HG03457 (cell line): ENCODE results near the gene CFAP45.
A peak's percentile ranks its signal among the peaks of the same experiment; 100 is the strongest.

Experiments used
- ATAC-seq: cut with Tn5 transposase; IDR thresholded peaks from one replicate; pipeline ENCODE4 v1.9.1; 2021; ENCODE audit warnings: moderate number of reproducible peaks; ENCODE audit not compliant: unreplicated experiment

CFAP45 gene

DNA sequence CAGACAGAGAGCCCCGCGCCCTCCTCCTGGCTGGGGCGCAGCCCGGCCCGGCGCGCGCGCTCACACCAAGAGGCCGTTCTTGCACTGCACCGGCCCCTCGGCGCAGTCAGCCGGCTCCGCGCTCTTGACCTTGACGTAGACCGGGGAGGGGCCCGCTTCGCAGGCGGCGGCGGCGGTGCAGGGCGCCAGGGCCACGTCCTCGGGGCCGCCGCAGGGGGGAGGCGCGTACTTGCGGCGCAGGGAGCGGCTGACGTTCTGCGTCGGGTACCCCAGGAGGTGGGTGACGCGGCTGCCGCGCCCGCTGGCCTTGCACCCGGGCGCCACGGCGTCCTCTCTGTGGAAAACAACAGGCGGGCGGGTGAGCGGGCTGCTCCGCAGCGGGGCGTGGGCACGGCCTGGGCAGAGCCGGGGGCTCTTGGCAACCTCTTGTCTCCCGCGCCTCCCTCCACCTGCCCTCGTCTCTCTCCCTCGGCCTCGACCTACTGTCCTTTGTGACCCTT is 45.2 kb downstream of the CFAP45 start:
- peak; percentile 83 for ATAC-seq

DNA sequence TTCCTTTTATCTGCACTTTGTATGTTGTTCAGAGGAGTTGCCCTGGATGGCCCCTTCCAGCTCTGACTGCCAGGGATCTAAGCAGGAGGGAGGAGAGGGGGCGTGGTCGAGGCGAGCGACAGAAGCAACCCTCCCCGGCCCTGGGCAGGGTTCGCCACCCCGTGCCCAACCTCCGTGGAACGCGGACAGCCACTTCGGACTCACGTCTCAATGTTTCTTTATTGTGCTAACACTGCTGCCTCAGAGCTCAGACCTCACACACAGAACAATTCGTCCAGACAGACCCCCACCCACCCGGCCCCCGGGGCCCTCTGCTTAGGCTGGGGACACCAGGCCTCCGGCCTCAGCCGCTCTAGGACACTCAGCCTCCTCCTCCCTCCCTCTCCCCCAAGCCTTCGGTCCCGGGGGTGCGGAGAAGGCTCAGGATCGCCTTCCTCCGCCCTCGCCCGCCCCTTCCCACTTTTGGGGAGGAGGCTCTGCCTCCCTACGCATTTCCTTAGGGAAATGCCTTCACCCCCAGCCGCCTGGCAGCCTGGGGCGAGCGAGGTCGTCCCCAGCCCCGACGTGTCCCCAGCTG is 45.8 kb downstream of the CFAP45 start:
- no peak for ATAC-seq

DNA sequence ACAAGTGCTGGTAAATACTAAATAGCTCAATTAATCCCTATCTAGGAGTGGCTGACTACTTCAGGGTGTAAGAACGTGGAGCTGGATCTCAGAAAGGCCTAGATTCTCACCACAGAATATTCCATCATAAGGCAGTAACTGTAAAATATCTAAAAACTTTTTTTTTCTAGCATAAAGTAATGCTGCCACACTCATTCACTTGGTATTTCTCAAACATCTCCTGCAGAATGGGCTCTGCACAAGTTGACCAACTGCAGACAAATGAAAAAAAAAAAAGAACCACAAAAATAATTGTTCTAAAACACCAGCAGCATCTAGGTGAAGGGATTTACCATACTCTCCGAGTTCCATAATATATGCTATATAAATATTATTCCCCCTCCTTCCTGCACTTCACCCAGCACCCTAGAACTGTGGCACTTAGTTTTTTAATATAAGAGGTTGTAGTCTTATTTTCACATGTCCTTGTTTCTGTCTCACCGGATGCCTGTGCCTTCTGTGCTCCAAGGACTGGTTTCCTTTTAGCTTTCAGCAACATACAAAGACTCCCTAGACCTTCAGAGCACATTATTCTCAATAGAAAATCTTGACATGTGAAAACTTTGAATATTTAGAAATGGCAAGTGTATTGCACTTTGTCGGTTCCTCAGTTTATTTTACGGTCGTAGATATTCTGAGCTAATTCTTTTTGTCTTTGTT is 46.4 kb downstream of the CFAP45 start:
- no peak for ATAC-seq

DNA sequence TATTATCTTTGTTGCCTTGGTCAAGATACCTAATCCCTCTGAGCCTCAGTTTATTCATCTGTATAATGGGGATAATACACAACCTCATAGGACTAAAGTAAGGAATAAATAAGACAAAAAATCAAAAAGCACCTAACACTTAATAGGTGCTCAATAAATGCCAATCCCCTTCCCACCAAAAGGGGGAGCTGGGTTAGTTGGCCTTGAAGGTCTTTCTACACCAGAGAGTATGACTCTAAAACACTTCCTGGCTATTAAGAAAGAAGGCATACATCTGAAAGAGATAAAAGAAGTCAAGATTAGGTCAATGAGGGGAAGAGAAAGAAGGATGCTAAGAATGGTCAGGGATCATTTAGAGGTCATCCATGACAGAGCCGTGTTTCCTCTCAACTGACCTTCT is 48.6 kb downstream of the CFAP45 start:
- no peak for ATAC-seq

- ATAC-seq = no peak
Measured at GRCh38 chr1:159849626-159850366, 50.2 kb downstream of the CFAP45 start.

DNA sequence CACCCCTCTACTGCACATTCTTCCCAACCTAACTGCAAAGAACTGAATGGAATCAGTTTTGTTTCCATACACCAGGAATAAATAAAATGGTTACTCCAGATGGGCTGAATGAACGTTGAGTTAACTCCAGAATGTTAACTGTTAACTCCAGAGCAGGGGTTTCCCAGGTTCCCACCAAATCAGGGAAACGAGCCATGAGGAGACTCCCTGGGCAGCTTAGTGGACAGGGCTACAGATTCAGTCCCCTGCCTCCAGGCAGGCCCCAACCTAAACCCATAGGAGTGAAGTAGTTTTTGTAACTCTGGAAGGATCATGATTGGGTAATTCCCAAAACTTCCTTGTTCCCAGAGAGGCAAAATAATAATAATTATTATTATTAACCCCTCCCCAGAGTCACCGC is 51.6 kb downstream of the CFAP45 start:
- no peak for ATAC-seq

- ATAC-seq = no peak
Measured at GRCh38 chr1:159847231-159847630, 52.7 kb downstream of the CFAP45 start.

DNA sequence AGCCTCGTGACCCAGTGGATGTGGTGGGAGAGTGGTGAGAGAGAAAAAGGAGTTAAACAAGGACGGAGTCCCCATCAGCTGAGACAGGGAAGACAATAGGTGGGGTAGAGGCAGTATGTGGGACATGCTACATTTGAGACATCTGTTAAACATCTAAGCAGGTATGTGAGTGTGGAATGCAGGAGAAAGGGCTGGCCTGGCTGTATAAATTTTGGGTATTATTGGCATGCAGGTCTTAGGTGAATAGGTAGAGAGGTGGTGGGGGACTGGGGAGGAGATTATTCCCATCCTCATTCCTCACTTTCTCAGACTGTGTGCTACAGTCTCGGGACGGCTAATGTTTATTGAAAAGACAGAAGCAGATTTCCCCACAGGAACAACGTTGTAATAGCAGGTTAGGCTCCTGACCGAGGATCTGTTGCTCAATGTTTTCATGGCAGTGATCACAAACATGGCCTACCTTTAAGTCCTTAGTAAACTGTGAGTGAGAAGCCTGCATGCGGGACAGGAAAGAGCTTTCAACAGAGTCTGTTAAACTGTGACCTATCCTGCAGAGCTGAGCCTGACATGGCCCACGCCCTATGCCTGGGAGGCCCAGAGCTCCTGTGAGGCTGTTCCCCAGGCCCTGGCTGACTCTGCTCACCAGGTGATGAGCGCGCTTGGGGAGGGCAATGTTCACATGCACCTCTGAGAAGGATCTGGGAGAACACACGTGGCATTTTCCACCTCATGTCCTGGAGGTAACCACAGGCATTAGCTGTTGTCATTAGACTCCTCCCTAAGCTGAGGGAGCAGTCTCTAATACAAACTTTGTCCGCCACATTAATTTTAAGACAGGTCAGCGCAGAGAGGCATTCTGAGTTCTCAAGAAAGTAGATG is 54.0 kb downstream of the CFAP45 start:
- no peak for ATAC-seq

DNA sequence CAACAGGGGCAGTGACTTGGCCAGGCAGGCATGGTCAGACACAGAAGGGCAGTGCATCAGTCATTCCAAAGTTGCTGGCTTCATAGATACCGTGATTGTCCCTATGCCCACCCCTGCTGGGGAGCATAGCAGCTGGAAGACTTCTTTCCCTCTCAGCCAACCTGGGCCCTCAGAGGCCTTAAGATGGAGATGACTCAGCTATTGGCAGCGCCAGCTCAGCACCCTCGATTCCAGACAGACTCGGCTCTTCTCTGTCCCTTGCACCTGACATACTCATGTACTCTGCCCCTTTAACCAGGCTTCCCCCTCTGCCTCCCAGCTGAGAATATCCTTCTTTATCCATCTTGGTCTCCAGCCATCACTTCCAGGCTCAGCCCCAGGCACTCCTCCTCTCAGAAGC is 56.5 kb downstream of the CFAP45 start:
- ATAC-seq = no peak

GRCh38 chr1:159841749-159842148 is 58.2 kb downstream of the CFAP45 start:
- ATAC-seq = no peak

DNA sequence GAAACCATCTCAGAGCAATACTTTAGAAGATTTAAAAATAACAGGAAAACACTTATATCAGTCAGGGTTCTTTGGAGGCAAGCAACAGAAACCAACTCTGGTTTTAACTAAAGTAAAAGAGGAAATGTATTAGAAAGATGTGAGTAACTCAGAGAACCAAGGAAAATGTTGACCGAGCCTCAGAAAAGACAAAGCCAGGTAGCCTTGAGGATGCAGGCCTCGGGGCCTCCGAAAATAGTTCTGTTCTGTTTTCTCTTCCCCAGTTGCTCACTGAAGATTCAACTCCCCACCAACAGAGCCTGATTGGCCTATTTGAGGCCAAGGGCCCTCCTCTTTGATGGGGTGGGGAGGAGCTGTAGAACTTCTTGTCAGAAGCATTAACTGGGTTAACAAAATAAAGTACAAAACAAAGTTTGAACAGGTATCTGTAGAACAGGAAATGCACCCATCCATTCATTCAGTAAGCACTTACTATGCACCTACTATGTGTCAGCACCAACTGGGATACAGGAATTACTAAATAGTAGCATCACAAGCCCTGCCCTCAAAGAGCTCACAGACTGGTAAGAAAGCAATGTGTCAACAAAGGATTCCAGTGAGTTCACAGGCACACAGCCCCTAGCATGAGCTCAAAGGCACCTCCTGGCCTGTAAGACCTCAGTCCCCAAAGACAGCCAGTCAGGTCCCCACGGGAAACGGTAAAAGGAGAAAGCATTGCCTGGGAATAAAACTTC is 60.7 kb downstream of the CFAP45 start:
- ATAC-seq = peak; percentile 46

- peak; percentile 54 for ATAC-seq
Measured at GRCh38 chr1:159838715-159839114, 61.2 kb downstream of the CFAP45 start.

DNA sequence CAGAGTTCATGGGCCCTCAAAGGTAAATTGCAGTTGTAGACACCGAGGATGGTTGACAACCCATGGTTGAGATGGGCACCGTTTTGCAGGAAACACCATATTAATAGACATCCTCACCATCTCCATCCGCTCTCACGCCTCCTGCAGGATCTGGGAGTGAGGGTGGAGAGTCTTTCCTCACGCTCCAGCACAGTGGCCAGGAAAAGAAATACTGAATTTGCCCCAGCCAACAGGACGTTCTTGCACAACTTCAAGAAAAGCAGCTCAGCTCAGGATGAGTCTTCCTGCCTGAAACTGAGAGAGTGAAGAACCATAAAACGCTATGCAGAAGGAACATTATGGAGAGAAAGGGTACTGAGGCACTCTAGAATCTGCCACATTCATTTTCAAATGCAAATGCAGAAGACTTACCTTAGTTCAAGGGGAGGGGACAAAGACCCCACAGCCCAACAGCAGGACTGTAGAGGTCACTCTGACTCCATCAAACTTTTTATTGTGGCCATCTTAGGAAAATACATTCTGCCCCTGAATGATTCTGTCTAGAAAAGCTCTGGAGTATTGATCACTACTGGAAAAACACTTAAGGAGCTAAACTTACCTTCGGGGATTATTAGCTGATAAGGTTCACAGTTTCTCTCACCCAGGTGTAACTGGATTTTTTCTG is 64.0 kb downstream of the CFAP45 start:
- ATAC-seq = no peak

GRCh38 chr1:159835356-159835755 is 64.6 kb downstream of the CFAP45 start:
- ATAC-seq = no peak

DNA sequence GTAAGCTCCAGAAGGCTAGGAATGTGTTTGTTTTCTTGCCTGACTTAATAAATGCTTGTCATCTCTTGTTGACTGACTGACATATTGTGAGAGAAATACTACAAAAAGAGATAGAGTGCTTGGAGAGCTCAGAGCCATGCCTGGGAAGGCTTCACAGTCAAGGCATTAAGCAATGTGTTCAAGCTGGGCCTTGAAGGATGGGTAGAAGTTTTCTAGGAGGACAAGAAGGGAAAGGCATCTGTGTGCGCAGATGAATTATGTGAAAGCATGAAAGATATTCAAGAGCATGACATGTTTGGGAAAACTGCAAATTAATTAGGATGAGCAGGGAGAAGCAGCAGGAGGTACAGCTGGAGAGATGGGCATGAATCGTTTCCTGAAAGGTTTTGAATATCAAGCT is 67.7 kb downstream of the CFAP45 start:
- no peak for ATAC-seq

GRCh38 chr1:159831412-159832141 is 68.4 kb downstream of the CFAP45 start:
- ATAC-seq = no peak

GRCh38 chr1:159830722-159831121 is 69.2 kb downstream of the CFAP45 start:
- no peak for ATAC-seq

DNA sequence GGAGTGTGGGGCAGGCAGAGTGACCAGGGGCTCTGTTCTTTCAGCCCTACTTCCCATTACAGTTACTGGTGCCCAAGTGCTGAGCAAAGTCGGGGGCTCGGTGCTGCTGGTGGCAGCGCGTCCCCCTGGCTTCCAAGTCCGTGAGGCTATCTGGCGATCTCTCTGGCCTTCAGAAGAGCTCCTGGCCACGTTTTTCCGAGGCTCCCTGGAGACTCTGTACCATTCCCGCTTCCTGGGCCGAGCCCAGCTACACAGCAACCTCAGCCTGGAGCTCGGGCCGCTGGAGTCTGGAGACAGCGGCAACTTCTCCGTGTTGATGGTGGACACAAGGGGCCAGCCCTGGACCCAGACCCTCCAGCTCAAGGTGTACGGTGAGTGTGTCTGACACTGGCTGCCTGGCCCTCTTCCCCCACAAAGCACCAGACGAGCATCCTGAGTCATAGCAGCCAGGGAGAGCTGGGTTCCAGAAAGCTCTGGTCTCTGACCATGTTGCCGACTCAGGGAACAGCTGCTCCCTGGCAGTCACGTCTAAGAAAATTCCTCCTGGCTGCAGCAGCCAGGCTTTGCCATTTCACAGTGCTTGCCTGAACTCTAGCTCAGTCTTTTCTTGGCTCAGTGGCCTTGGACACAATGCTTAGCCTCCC is 70.0 kb downstream of the CFAP45 start:
- ATAC-seq = no peak

GRCh38 chr1:159829273-159829634 is 70.7 kb downstream of the CFAP45 start:
- no peak for ATAC-seq
